GM10266 (cell line): ENCODE measurements around the gene CD58.
"Not testable (repeated sequence)": the region's sequence is repeated elsewhere in the genome, so short reads cannot be mapped to it uniquely, and the experiment has no call there.

Experiments used
- DNase-seq: peaks from one replicate; pipeline ENCODE4 v3.0.0; 2012; ENCODE audit errors: extremely low spot score
- TF ChIP-seq, protein P1 (sequence below): IDR thresholded peaks from 2 replicates; pipeline ENCODE4 v1.5.1; 2012; ENCODE audit warnings: mild to moderate bottlenecking, low read depth; ENCODE audit not compliant: control insufficient read depth, insufficient read depth; ENCODE audit errors: missing control alignments

CD58 gene

DNA sequence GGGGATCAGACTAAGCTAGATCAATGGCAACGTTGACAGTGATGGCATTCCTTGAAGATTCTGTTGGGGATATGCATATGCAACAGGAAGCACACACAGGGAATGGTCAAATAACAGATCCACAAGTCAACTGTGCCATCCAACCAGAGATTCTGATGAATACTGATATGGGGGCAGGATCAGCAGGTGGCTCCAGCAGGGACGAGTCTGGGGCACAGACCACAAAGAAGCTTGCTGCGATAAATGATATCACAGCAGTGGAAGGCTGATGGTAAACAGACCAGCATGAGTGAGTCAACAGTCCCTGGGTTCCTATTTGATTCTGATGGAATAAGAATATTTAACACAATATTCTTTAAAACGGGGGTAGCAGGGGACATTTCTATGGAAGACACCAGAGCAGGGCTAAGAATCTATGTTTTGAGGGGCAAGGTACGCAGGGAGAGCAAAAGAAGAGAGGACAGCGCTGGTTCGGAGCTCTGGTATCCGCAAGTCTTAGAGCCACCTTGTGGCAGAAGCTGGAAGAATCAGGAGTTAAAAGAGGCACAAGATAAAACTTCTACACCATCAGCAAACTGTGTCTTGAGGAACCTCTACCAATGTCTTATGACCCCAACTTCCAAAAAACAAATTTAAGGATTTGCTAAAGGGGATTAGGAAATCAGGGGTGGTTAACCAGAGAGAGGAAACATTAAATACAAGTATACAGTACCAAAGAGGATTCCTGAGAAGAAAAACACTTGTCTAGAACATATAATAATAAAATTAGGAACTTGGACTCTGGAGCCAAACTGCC lies 25.3 kb upstream of the CD58 start:
- TF ChIP-seq, protein P1, sequence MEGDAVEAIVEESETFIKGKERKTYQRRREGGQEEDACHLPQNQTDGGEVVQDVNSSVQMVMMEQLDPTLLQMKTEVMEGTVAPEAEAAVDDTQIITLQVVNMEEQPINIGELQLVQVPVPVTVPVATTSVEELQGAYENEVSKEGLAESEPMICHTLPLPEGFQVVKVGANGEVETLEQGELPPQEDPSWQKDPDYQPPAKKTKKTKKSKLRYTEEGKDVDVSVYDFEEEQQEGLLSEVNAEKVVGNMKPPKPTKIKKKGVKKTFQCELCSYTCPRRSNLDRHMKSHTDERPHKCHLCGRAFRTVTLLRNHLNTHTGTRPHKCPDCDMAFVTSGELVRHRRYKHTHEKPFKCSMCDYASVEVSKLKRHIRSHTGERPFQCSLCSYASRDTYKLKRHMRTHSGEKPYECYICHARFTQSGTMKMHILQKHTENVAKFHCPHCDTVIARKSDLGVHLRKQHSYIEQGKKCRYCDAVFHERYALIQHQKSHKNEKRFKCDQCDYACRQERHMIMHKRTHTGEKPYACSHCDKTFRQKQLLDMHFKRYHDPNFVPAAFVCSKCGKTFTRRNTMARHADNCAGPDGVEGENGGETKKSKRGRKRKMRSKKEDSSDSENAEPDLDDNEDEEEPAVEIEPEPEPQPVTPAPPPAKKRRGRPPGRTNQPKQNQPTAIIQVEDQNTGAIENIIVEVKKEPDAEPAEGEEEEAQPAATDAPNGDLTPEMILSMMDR, result peak; percentile 42
- DNase-seq, result not testable (repeated sequence)

DNA sequence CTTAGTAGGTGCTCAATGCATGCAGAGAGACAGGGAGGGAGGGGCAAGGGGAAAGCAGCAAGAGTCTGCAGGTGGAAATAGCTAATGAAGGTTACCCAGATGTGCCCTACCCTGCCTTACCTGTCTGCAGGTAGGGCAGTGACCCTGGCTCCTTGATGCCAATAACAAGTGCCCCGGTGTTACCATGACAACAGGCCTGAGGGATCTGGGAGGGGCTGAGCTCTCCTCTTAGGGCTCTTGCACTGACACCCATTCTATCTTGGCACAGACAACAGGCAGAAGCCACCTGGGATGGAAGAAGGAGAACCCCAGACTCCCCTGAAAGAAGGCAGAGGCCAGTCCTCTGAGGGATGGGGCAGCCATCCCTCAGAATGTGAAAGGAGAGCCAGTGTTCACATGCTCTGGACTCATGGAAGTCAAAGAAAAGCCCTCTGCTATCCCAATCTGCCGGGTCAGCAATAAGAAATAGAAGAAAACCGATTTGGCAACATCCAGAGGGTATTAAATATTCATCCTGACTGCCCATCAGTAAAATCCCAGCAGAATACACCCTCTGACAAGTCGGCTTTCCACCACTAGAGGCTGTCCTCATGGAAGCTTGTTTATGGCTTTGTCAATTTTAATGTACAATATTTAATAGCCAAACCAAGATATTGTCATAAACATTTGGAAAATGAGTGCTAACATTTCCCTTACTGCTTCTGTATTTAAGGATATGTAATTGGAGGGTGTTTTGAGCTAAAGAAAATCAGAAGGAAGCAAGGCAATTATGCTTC lies 24.4 kb upstream of the CD58 start:
- not testable (repeated sequence) for DNase-seq

DNA sequence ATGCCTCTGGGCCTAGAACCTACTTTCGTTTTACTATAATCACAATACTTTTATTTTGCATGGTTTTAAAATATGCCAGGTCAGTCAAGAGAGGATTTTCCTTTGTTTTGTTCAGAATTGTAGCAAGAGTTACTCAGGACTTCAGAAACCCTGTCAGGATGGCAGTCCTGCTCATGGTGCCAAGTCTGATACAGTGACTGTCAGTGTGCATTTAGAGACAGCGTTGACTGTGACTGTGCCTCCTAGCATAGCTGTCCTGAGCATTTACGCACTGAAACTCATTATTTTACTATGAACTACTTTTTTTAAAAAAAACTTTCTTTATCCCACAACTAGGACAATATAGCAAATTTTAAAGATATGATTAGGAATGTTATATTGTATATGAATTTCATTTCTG lies 23.2 kb upstream of the CD58 start:
- DNase-seq, result not testable (repeated sequence)

DNA sequence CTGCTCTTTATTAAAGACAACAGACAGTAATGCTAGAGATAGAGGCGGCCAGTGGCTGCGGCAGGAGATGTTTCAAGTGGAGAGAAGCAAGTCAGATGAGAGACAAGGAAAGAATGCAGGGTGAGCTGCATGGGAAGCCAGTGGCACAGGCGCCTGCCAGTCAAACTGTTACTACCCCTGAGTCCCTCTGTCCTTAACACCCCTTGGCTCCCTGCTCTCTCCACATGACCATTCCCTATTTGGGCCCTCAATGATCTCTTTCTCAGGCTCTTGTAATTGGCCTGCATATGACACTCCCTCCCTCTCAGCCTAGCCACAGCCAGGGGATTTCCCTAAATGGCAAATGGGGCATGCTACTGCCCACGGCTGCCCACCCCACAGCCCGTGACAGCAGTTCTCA lies 22.6 kb upstream of the CD58 start:
- not testable (repeated sequence) for DNase-seq

DNA sequence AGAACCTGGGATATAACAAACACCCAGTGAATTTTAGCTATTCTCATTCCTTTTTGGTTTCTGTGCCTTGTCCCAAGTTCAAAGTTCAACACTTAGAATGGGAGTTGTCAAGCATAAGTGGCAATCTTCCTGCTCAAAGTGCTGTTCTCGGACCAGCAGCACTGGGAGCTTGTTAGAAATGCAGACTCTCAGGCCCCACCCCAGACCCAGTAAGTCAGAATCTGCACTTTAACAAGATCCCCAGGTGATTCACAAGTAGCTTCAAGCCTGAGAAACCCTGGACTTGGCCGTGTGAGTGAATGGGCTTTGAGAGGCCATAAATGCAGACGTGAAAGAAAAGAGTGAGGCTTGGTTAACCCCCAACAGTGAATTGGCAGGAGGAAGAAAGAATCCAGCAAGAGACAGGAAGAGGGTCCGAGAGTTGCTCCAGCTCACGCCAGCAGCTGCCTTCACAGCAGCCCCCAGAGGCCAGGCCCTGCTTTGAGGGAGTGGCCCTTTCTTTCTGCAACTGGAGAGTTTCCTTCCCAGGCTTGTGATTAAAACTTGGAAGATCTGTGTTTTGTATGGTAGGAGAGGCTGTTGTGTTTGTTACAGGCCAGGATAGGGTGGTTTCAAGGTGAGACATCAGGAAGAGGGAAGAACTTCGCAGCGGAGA lies 21.3 kb upstream of the CD58 start:
- DNase-seq, result not testable (repeated sequence)

DNA sequence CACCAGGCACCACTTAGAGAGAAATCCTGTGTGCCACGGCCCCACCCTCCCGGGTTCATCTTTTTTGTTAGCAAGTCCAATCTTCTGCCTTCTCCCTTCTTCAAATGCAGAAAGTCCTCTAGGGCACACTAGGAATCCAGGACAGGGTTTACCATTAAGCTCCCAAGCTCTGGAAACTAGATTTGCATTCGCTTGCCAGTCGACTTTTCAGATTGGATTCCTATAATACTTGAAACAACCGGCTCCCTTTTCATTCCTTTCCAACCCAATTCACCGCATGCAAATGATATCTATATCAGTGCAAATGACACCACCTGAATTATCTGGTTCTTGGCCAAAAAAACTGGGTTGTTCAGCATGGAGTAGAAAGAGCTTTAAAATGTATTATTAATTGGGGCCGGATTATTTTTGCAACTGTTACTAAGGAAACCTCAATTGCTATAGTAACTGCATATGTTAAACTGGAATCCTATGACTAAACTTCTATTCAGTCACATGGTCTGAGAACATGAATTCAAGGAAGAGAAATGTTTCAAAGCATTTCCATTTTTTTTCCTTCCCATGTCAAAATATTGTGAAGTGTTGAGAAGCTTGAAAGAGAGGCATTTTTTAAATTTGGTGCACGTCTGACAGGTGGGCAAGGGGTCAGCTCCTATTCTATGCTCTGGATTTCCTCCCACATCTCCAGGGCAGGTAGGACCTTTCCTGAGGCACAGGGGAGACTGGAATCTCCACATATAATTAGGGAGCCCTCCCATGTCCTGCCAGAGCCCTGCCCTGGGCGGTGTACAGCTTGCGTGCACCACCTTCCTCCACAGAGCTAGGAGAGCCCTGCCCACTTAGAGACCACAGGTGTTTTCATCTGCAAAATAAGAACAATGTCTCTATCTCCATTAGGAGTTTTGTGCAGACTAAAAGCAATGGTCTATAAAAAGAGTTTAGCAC lies 20.5 kb upstream of the CD58 start:
- not testable (repeated sequence) for DNase-seq

DNA sequence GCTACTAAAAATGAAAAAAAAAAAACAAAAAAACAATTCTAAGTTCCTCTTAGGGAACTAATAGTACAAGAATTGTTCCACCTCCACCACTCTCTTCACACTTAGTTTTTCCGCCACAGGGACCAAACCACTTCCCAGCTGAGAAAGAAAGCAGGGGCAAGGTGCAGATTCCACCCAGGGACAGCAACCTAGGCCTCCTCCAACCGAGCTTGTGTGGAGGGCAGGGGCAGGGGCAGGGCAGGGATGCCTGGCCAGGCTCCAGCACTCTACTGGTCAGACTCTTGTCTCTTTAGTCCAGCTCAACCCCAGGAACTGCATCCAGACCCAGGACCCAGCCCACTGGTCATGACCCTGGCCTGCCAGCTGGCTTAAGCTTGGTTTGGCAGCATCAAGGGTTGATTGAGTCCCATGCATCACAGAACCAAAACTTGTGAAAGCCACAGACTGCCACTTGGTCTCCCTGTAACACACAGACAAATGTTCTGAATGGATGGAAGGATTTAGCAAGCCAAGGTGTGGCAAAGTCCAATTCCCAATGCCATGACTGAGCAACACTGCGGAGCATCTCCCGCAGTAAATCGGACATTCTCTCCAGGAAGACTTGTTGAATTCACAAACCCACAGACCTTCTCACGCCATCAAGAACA lies 19.7 kb upstream of the CD58 start:
- DNase-seq, result not testable (repeated sequence)

DNA sequence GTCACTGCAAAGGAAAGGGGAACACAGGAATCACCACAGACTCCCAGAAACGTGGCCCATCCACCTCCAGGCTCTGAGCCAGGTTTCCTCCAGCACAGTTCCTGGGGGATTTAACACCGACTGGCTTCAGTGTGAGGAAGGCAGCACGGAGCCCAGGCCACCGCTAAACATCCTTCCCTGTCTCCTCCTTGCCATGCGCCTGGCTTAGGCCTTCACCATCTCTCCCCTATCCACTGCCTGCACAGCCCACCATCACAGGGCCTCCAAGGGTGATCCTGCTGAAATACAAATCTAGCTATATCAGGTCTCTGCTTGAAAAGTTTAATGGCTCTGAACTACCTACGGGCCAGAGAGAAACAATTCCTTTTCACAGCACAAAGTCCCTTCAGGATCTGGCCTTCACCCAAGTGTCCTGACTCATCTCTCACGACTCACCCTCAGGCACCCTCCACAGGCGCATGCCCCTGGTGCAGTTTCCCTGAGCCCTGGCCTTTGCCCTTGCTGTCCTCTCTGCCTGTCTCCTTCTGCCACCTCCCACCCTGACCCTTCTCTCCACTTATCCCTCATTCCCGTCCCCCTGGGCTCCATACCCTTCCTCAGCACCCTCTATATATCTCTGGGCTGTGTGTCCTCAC lies 18.4 kb upstream of the CD58 start:
- DNase-seq, result not testable (repeated sequence)

DNA sequence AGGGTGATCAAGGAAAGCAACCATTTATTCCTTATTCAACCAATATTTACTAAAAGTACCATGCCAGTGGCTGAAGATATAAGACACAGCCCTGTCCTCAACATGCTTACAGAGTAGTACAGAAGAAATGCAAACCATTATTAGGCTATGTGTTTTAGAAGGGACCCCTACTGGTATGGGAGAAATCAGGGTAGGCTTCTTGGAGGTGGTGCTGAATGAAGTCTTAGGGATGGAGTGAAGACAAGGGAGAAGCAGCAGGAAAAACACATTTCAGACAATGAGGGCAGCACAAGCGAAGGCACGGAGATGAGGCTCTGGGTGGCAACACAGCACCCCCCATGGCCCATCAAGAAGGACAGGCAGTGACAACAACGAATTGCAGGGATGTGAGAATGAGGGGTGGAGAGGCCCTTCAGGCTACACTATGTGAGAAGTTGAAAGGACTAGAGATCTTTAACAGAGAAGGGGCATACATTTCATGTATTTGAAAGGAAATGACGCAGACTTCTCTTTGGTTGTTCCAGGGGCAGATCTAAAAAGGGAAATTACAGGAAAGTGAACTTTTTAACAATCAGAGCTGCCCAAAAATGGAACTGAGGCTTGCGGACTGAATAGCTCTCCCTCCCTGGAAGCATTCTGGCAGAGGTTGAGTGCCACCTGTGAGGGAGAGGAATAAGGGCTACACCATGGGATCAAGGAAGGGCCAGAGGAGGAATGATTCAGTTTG lies 16.8 kb upstream of the CD58 start:
- no peak for DNase-seq
- TF ChIP-seq, protein P1, result no peak

DNA sequence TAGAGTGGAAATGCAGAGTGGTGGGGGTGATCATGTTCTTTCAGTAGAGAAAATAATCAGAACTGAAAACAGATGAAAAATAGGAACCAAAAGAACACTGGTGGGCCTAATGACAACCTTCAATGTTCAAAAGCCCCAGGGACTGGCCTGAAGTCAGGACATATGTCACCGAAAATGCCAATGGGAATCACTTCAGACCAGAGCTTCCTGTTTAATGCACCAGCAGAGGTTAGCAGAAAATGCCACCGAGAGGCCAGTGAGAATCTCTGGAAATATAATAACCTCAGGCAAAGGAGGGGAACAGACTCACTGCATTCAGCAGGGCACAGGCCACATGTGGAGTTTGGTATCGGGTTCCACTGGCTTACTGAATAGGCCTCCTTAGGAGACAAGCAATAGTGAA lies 15.9 kb upstream of the CD58 start:
- TF ChIP-seq, protein P1, result no peak
- DNase-seq, result no peak
